Ovary (tissue), 3 donors: ENCODE results near the gene MOB4.

Source experiments
- CTCF ChIP-seq, 3 donors: fragments of 450-650 bp in 2 of 3; fragments of 200-600 bp in 1 of 3; IDR thresholded peaks; one replicate each; pipeline versions ENCODE4 v1.5.1 to v1.8.0; 2016 to 2022; ENCODE audit warnings: antibody characterized with exemption in 3 of 3, mild to moderate bottlenecking in 1 of 3
- EP300 ChIP-seq: sonication (generic); formaldehyde crosslinking; IDR thresholded peaks from one replicate; pipeline ENCODE4 v1.6.1; 2017; ENCODE audit warnings: antibody characterized with exemption
- POLR2A ChIP-seq: fragments of 450-650 bp; IDR thresholded peaks from one replicate; pipeline ENCODE4 v1.6.1; 2017; ENCODE audit warnings: antibody characterized with exemption, mild to moderate bottlenecking, moderate library complexity
- donor health status: DM: no; HTN: no; CAD: no.

GRCh38 chr2:197496695-197497094, 19.2 kb upstream of the MOB4 start:
- TF ChIP-seq POLR2A (no peak), CTCF (IDR thresholded peaks at IDR 0.05) (no peak), EP300 (no peak)
